ENCODE measurements around the gene OR4D1.
"Not testable (repeated sequence)": the region's sequence is repeated elsewhere in the genome, so short reads cannot be mapped to it uniquely, and the experiment has no call there.

Gene OR4D1

GRCh38 chr17:58147930-58148434, at the start of gene OR4D1:
OR4D1 (plus strand) TSS chr17:58148384; CDS start chr17:58155154, 6,770 bp downstream.
- DNase-seq, result no peak

DNA sequence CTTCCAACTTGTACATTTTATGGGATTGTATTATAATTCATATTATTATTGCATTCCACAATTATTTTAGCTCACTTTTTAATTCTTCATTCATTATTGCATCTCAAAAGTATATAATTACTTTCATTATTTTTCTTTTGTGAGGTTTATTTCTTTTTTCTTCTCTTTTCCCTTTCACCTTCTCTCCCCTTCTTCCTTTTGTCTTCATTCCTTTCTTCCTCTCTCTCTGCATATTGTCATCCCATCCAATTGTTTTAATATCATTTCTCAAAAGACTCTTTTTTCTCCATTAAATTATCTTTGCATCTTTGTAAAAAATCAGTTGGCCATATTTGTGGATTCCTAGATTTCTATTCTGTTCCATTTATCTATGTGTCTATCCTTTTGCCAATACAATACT, 47.7 kb upstream of the OR4D1 start:
- no peak for DNase-seq

GRCh38 chr17:58101898-58102297, 46.3 kb upstream of the OR4D1 start:
- DNase-seq, result not testable (repeated sequence)

GRCh38 chr17:58105093-58105492, 43.1 kb upstream of the OR4D1 start:
- no peak for DNase-seq

DNA sequence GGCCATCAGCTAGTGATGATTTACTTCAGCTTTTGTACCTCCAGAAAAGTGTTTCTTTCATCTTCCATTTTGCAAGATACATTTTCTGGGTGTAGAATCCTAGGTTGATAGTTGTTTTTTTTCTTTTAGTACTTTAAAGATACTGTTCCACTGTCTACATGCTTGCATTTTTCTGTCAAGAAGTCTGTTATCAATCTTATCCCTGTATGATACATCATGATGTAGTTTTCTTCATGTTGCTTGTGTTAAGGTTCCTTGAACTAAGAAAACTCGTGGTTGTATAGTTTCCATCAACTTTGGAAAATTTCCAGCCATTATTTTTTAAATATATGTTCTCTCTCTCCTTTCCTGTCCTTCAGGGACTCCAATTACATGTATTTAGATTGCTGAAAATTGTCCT, 40.9 kb upstream of the OR4D1 start:
- no peak for DNase-seq

- no peak for DNase-seq
These were observed 39.0 kb upstream of the OR4D1 start for GRCh38 chr17:58109197-58109596.

GRCh38 chr17:58110012-58110411, 38.2 kb upstream of the OR4D1 start:
- no peak for DNase-seq

- no peak for DNase-seq
These were observed 36.5 kb upstream of the OR4D1 start for GRCh38 chr17:58111676-58112075.

- peak in 1 of 2 experiments; percentile 63 for DNase-seq
These were observed 35.1 kb upstream of the OR4D1 start for GRCh38 chr17:58112970-58113631.

- no peak for DNase-seq
These were observed 34.2 kb upstream of the OR4D1 start for GRCh38 chr17:58113947-58114346.

DNA sequence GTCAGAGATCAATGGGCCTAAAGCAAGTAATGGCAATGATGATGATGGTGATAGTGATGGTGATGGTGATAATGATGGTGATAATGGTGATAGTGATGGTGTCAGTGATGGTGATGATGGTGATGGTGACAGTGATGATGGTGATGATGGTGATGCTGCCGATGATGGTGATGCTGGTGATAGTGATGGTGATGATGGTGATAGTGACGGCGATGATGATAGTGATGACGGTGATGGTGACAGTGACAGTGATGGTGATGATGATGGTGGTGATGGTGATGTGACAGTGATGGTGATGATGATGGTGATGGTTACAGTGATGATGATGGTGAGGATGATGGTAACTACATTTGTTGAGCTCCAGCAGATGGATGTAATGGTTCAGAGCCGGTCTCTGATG, 30.8 kb upstream of the OR4D1 start:
- no peak for DNase-seq

- DNase-seq, result no peak
These were observed 28.7 kb upstream of the OR4D1 start for GRCh38 chr17:58119491-58119890.

DNA sequence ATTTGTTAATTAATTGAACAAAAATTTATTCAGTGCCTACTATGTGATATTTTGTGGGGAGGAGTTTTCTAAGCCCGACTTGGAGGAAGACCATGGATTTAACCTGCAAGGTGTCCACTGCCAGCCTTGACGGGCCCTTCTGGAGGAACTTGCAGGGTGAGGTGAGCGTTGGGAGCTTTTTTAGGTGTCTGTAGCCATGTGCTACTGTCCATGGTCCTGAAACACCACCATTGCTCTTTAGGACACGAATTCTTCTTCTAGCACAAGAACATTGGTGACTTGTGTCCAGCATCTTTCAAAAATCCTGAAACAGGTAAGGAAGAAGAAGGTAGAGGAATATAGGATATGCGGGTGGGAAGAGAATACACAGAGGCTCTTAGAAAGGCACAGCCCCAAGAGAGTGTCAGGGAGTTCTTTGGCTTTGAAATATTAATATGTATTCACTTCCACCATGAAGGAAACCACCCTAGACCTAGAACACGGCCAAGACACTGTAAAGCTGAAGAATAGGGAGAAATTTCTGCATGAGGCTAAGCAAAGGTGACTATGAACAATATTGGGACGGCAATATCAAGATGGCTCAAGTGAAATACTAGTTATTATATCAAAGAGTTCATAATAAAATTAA, 27.9 kb upstream of the OR4D1 start:
- no peak for DNase-seq

GRCh38 chr17:58121925-58122324, 26.3 kb upstream of the OR4D1 start:
- no peak for DNase-seq

GRCh38 chr17:58127846-58128245, 20.3 kb upstream of the OR4D1 start:
- no peak for DNase-seq

- DNase-seq, result not testable (repeated sequence)
These were observed 15.5 kb upstream of the OR4D1 start for GRCh38 chr17:58132697-58133096.

GRCh38 chr17:58136669-58137279, 11.4 kb upstream of the OR4D1 start:
- no peak for DNase-seq

GRCh38 chr17:58141505-58141904, 6.7 kb upstream of the OR4D1 start:
- no peak for DNase-seq

- not testable (repeated sequence) for DNase-seq
These were observed 4.8 kb upstream of the OR4D1 start for GRCh38 chr17:58143335-58143734.

DNA sequence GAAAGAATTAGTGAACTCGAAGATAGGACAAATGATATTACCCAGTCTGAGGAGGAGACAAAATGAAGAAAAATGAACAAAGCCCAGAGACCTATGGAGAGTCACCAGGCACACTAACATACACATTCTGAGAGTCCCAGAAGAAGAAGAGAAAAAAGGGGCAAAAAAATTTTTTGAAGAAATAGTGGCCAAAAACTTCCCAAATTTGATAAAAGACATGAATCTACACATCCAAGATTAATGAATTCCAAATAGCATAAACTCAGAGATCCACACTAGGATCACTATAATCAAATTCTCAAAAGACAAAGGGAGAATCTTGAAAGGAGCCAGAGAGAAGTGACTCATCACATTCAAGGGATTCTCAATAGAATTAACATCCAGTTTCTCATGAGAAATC, 3.4 kb upstream of the OR4D1 start:
- no peak for DNase-seq

- no peak for DNase-seq
These were observed 425 bp downstream of the OR4D1 start for GRCh38 chr17:58148609-58149008.

GRCh38 chr17:58150394-58150793, 2.2 kb downstream of the OR4D1 start:
- DNase-seq, result no peak

- DNase-seq, result no peak
These were observed 4.9 kb downstream of the OR4D1 start for GRCh38 chr17:58153046-58153445.

DNA sequence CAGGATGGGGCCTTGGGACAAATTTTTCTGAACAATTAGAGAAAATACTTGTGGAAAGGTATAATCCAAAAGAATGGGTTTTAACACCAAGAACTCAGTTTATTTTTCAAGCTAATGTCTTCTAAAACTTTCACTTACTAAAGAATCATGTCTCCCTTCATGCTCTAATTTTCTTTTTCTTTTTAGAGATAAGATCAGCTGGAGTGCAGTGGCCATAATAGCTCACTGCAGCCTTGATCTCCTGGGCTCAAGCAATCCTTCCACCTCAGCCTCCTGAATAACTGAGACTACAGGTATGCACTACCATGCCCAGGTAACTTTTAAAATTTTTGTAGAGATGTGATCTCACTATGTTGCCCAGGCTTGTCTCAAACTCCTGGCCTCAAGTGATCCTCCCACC, 5.5 kb downstream of the OR4D1 start:
- no peak for DNase-seq

Data from cerebellar nuclear complex (tissue), 1 donor.